Measurements from ENCODE around the gene GEMIN7.
A peak's percentile ranks its signal among the peaks of the same experiment; 100 is the strongest.

GEMIN7 gene

DNA sequence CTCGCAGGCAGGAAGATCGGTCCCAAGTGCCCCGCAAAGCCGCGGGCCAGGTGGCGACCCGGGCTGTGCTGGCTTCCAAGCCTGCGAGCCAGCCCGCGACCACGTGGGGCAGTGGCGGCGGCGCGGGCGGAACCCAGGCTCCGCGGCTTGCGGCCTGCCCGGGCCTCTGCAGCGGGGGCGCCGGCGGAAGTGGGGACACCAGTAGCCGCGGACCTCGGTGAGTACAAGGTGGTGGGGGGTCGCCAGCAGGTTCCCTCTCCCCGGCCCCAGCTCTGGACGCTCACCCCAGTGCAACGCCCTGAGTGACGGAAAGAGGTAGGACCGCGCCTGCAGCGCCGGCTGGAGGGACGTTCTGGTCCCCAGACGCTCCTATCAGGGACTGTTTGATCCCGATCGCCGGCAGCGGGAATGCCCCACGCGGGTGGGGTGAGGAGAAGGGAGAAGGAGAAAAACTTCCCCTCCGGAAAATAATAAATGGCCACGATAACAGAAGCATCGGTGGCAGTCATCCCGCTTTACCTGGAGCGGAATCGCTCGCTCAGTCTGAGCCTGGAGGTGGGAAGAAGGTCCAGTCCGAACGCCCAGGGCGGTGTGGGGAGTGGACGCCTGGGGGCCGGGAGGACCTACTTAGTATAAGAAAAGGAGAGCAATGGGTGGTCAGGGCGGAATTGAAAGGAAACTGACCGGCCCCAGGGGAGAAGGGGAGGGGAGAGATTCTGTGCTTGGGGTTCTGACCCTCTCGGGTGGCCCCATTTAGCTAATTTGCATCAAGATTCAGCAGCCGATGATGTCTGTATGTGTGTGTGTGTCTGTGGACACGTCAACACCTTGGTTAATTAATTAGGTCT, at the start of gene GEMIN7:
GEMIN7 (plus strand) TSS at position 198 of the 848 bp plus-strand sequence. CDS start 10,855 bp downstream, outside the sequence.
- DNase-seq (ENCODE audit: low spot score) = peak; percentile 92

- no peak for DNase-seq (ENCODE audit: low spot score)
Measured at GRCh38 chr19:45030825-45031224, 48.2 kb upstream of the GEMIN7 start.

DNA sequence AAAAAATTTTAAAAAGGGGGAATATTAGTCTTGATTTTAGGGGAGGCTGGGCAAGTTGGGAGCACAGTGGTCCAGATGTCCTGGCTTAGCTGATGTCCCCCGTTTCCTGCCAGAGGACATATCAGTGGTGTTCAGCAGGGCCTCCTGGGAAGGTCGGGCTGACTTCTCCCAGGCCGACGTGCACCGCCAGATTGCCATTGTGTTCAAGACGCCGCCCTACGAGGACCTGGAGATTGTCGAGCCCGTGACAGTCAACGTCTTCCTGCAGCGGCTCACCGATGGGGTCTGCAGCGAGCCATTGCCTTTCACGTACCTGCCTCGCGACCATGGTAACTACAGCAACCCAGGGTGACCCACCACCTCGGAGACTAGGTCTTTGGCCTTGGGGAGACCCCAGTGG, 46.6 kb upstream of the GEMIN7 start:
- no peak for DNase-seq (ENCODE audit: low spot score)

DNA sequence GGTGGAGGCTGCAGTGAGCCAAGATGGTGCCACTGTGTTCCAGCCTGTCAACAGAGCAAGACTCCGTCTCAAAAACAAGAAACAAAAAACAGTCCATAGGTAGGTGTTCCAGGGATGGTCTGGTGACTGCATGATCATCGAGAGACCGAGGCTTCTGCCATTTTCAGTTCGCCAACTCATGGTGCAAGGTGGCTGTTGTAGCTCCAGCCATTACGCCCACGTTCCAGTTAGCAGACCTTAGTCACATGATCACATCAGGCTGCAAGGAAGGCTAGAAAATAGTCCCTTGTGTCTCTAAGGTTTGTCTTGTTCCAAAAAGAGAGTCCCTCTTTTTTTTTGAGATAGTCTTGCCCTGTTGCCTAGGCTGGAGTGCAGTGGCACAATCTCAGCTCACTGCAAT, 43.3 kb upstream of the GEMIN7 start:
- no peak for DNase-seq (ENCODE audit: low spot score)

- DNase-seq (ENCODE audit: low spot score) = no peak
Measured at GRCh38 chr19:45037393-45038169, 41.5 kb upstream of the GEMIN7 start.

GRCh38 chr19:45038931-45039893, 39.8 kb upstream of the GEMIN7 start, which contains the start of gene CLASRP:
TSS of gene CLASRP (plus strand) at chr19:45039045. CDS start at chr19:45040213, 1,168 bp downstream.
- peak; percentile 98 for DNase-seq (ENCODE audit: low spot score)

- no peak for DNase-seq (ENCODE audit: low spot score)
Measured at GRCh38 chr19:45040059-45040771, 38.8 kb upstream of the GEMIN7 start.

DNA sequence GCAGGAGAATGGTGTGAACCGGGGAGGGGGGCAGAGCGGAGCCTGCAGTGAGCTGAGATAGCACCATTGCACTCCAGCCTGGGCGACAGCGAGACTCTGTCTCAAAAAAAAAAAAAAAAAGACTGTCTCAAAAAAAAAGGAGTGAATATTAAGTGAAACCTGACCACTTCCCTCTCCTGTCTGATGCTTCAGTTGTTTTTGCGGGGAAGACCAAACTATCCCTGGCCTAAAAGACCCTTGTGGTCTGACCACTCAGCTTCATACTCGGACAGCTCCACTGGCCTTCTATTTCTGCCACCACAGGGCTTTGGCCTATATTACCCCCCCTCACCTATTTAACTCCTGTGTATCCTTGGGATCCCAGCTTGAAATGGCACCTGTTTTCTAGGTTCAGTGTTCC, 37.9 kb upstream of the GEMIN7 start:
- DNase-seq (ENCODE audit: low spot score) = no peak

DNA sequence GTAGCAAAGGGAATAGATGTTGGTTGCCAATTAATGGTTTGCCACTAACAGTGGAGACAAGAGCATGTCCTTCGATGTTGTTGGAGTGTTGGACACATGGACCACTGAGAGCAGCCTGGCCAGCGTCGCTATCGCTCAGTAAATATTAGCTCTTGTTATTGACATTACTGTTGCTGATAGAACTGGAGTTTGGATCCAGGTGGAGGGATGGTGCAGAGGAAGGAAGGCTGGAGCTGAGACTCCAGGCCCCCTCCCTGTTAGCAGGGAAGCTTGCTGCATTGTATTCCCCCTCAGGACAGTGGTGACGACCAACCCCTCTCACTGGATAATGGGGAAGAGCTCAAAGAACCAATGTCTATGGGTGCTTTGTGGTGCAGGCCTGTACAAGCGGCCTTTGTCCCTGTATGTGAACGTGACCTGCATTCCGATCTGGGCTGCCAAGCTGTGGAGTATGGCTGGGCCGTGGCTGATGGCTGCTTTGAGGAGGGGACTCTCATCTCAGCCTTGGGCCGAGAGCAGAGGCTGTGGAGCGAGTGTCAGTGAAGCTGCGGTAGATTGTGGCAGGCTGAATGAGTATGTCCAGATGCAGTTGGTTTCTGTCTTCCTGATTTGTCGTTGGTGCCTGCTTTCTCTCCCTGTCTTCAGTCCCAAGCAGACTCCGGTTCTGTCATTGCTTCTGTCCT, 33.2 kb upstream of the GEMIN7 start:
- DNase-seq (ENCODE audit: low spot score) = no peak

DNA sequence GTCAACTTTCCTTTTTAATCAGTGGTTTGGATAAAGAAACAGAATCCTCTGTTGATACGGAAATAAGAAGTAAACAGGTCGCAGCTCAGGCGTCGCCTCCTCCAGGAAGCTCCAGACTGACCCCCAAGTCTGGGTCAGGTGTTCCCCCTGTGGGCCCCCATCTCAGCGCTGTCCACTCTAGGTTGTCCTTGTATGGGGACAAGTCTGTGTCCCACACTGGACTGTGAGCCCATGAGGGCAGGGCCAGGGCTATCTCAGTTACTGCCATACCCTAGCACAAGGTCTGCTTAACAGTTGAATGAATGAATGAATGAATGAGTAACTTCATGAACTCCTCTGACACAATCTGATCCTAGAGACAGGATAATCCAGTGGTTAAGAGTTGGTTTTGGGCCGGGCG, 32.7 kb upstream of the GEMIN7 start:
- no peak for DNase-seq (ENCODE audit: low spot score)

- DNase-seq (ENCODE audit: low spot score) = no peak
Measured at GRCh38 chr19:45047188-45047797, 31.8 kb upstream of the GEMIN7 start.

DNA sequence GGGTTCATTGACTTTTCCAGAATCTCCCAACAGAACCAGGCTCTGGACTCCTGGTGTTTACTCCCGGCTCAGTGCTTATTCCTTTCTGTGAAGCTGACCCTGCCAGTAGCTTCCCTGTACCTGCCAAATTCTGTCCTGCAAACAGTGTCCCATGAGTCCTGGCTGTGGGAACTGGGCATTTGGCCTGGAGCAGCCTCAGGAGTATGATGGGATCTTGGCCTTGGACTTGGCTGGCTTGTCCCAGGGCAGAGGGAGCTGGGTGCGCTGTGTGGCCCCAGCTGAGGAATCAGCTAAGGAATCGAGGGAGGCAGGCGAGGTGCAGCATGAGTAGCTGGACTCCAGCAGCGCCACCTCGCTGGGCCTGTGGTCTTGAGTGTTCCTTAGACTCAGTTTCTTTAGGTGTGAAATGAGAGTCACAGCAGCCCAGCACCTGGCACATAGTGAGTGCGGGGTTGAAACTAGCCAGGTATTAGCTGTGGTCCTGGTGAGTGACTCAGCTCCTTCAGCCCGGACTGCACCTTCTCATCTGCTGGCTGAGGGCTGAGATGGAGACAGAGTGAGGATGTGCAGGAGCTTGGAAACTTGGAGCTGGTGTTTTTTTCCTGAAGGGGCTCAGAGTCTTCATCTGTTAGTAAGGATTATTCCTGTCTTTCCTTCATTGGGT, 29.9 kb upstream of the GEMIN7 start:
- DNase-seq (ENCODE audit: low spot score) = no peak

GRCh38 chr19:45050036-45050435, 29.0 kb upstream of the GEMIN7 start:
- no peak for DNase-seq (ENCODE audit: low spot score)

DNA sequence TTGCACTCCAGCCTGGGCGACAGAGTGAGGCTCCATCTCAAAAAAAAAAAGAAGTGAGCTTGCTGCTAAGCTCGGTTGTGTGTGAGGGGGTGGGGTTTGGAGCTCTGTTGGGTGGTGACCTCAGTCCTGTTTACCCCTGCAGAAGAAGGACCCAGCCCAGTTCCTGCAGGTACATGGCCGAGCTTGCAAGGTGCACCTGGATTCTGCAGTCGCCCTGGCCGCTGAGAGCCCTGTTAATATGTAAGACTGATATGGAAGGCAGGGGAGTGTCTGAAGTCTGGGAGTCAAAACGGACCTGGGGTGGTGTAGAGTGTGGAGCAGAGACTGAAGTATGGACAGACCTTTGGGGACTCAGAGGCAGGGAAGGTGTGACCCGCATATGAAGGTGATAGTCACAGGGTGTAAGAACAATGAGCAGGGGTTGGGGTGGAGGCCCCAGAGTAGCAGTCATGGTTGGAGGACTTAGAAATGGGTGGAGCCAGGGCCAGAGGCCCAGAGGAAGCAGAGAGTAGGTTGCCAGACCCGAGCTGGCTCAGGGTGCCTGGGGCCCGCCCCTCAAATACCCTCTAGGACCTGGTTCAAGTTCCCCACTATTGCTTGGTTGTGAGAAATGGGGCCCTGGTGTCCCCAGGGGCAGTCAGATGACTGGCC, 27.0 kb upstream of the GEMIN7 start:
- no peak for DNase-seq (ENCODE audit: low spot score)

- DNase-seq (ENCODE audit: low spot score) = no peak
Measured at GRCh38 chr19:45056831-45057230, 22.2 kb upstream of the GEMIN7 start.

DNA sequence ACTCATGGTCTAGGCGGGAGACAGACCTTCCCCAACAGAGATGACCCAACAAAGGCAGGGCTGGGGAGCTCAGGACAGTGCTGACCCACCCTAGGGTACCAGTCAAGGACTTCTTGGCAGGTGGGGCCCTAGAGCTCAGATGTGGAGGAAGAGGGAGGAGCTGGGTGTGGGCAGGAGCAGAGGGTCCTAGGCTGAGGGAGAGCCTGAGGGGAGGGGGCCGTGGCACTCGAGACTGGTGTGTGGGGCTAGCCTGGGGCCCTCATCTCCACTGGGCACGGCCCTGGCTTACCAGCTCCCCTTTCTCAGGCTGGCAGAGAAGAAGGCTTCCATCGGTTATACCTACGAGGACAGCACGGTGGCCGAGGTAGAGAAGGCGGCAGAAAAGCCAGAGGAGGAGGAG, 21.6 kb upstream of the GEMIN7 start:
- no peak for DNase-seq (ENCODE audit: low spot score)

DNA sequence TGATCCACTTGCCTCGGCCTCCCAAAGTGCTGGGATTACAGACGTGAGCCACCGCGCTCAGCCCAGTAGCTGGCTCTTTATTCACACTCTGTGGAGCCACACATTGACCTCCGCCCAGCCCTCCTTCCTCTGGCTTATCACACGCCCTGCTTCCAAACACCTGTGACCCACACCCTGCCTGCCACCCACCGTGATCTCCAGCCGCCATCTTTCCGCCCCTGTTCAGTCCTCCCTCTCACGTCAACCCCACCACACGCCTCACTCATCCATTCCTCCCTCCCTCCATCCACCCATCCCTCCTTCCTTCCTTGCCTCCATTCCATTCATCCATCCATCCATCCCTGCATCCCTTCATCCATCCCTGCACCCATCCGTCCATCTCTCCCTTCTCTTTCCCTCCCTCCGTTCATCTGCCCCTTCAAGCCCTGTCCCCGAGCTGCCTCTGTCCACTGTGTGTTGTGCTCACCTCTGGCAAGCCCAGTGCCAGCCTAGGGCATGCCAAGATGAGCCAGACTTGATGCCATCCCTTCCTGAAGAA, 20.4 kb upstream of the GEMIN7 start:
- no peak for DNase-seq (ENCODE audit: low spot score)

DNA sequence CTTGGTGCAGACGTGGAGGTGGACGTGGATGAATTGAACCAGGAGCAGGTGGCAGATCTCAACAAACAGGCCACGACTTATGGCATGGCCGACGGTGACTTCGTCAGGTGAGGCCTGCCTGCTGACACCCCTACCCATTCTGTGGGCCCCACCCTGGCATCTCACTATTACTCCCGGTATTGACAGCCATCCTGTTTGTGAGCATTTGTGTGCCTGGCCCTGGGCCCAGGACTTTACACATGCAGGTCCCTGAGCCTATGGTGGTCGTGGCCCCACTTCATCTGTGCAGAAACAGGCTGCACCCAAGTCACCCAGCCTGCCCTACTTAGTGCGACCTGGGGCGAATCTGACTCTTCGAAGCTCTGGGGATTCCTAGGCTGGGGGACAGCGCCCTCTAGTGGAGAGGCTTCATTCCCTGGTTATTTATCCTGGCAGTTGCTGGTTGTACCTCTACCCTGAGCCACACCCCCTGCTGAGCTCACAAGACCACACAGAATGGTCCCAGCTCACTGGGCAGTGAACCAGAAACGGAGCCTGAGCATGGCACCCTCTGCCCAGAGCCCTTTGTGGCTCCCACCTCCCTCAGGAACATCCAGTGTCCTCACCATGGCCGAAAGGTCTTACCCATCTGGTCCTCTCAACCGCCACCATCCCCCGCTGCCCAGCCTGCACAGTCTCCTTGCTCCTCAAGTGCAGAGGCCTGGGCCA, 19.6 kb upstream of the GEMIN7 start:
- peak; percentile 87 for DNase-seq (ENCODE audit: low spot score)
